Tibial nerve (tissue), 4 donors: ENCODE results near the gene PPP4R1. TPM values are rescaled to one million over a fixed set of nuclear protein-coding genes. Genes with fewer than 3 reads are reported as not detected.

Source experiments
- DNase-seq, 2 donors: peaks; one replicate each; pipeline ENCODE4 v3.0.0-alpha.2; 2019; ENCODE audit warnings: low spot score in 2 of 2
- H3K27ac ChIP-seq, 4 donors: fragments of 200-600 bp; sonication (generic) in 3 of 4; one replicate each; pipeline ENCODE4 v1.5.1; 2017 to 2019; ENCODE audit warnings: mild to moderate bottlenecking in 1 of 4
- H3K27me3 ChIP-seq, 2 donors: fragments of 200-600 bp; sonication (generic) in 1 of 2; one replicate each; pipeline versions ENCODE4 v1.5.1 to v1.6.0; 2017 to 2019
- H3K36me3 ChIP-seq, 3 donors: fragments of 200-600 bp; sonication (generic); one replicate each; pipeline ENCODE4 v1.5.1; 2018 to 2019
- H3K4me1 ChIP-seq, 4 donors: fragments of 200-600 bp; sonication (generic) in 3 of 4; one replicate each; pipeline ENCODE4 v1.5.1; 2017 to 2019
- H3K4me3 ChIP-seq, 4 donors: fragments of 200-600 bp; sonication (generic) in 3 of 4; one replicate each; pipeline ENCODE4 v1.5.1; 2017 to 2019; ENCODE audit warnings: mild to moderate bottlenecking in 1 of 4, moderate library complexity in 1 of 4
- H3K9me3 ChIP-seq, 4 donors: fragments of 200-600 bp; sonication (generic) in 3 of 4; one replicate each; pipeline ENCODE4 v1.5.1; 2017 to 2019
- EP300 ChIP-seq, 2 donors: sonication (generic); formaldehyde crosslinking; IDR thresholded peaks; one replicate each; pipeline ENCODE4 v1.6.1; 2017; ENCODE audit warnings: antibody characterized with exemption in 2 of 2, mild to moderate bottlenecking in 1 of 2
- POLR2A ChIP-seq, 2 donors: fragments of 450-650 bp; IDR thresholded peaks; one replicate each; pipeline ENCODE4 v1.6.1; 2017; ENCODE audit warnings: antibody characterized with exemption in 2 of 2, mild to moderate bottlenecking in 2 of 2, moderate library complexity in 2 of 2
- WGBS, 2 donors: methylation state at CpG; one replicate each; pipeline ENCODE4 v1.1.5; 2018; 5-methylcytosine and 5-hydroxymethylcytosine counted together
- total RNA-seq, 4 donors: library from RNA; depleted of rRNA; stranded (reverse); fragments of >200 nt; gene quantifications; one replicate each; pipeline ENCODE4 v1.1.0, GENCODE V29; 2016
- TF ChIP-seq, protein P1 (sequence below), 5 experiments: fragments of 200-600 bp in 3 of 5; fragments of 450-650 bp in 2 of 5; sonication (generic) in 3 of 5; IDR thresholded peaks; one replicate each; pipeline ENCODE4 v1.5.1; 2016 to 2019; ENCODE audit warnings: antibody characterized with exemption in 5 of 5, mild to moderate bottlenecking in 3 of 5, moderate library complexity in 2 of 5

Gene PPP4R1
- total RNA-seq, 4 donors from 2014 or later, result 97.7 to 124 (median 102) TPM

GRCh38 chr18:9545029-9545428 is 69.3 kb downstream of the PPP4R1 start:
- 79 to 81% methylated on average over 5 of the region's 5 CpGs for WGBS, 2 donors
- H3K4me1 ChIP-seq, result no peaks in the 10 kb centered on the region
- H3K27me3 ChIP-seq, result no peaks in the 10 kb centered on the region
- H3K9me3 ChIP-seq, result no peaks in the 10 kb centered on the region
- no peak for DNase-seq
- TF ChIP-seq POLR2A (IDR thresholded peaks at IDR 0.05), result no peak
- no peak for TF ChIP-seq EP300 (IDR thresholded peaks at IDR 0.05)
- TF ChIP-seq, protein P1, sequence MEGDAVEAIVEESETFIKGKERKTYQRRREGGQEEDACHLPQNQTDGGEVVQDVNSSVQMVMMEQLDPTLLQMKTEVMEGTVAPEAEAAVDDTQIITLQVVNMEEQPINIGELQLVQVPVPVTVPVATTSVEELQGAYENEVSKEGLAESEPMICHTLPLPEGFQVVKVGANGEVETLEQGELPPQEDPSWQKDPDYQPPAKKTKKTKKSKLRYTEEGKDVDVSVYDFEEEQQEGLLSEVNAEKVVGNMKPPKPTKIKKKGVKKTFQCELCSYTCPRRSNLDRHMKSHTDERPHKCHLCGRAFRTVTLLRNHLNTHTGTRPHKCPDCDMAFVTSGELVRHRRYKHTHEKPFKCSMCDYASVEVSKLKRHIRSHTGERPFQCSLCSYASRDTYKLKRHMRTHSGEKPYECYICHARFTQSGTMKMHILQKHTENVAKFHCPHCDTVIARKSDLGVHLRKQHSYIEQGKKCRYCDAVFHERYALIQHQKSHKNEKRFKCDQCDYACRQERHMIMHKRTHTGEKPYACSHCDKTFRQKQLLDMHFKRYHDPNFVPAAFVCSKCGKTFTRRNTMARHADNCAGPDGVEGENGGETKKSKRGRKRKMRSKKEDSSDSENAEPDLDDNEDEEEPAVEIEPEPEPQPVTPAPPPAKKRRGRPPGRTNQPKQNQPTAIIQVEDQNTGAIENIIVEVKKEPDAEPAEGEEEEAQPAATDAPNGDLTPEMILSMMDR (IDR thresholded peaks at IDR 0.05), result no peak
- no peak overlapping the region for H3K27ac ChIP-seq
- peaks cover 0 to 67% (median 13%) of the 10 kb centered on the region in 3 donors for H3K36me3 ChIP-seq
- H3K4me3 ChIP-seq, result no peak overlapping the region

DNA sequence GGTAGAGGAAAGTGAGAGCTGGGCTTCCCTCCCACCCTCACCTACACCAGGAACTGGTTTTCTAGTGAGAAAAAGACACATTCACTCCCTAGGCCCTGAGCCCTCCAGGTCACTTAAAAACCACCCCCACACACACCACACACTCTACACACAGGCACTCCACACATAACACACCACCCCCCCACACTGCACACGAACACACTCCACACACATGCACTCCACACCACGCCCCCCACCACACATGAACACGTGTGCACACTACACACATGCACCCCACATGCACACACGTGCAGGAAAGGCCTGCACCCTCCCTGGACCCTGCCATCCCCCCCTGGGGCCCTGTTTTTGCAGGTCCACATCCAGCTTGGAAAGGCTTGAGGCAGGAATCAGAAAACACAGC is 71.4 kb downstream of the PPP4R1 start:
- no peak overlapping the region for H3K27ac ChIP-seq
- peaks cover 0 to 66% (median 9%) of the 10 kb centered on the region in 3 donors for H3K36me3 ChIP-seq
- WGBS, 2 donors, result 79 to 84% methylated on average over 4 of the region's 4 CpGs
- H3K4me1 ChIP-seq, result no peaks in the 10 kb centered on the region
- no peaks in the 10 kb centered on the region for H3K9me3 ChIP-seq
- no peaks in the 10 kb centered on the region for H3K27me3 ChIP-seq
- TF ChIP-seq, protein P1 (IDR thresholded peaks at IDR 0.05), result no peak
- TF ChIP-seq POLR2A (IDR thresholded peaks at IDR 0.05) (no peak), EP300 (IDR thresholded peaks at IDR 0.05) (no peak)
- H3K4me3 ChIP-seq, result no peak overlapping the region
- no peak for DNase-seq

- Histone ChIP-seq H3K36me3 (peaks cover 0 to 61% (median 2%) of the 10 kb centered on the region in 3 donors), H3K4me3 (no peak overlapping the region), H3K4me1 (peaks cover 0 to 8% (median 0%) of the 10 kb centered on the region in 4 donors), H3K27me3 (no peaks in the 10 kb centered on the region), H3K9me3 (no peaks in the 10 kb centered on the region), H3K27ac (no peak overlapping the region)
- TF ChIP-seq POLR2A (IDR thresholded peaks at IDR 0.05) (no peak), EP300 (IDR thresholded peaks at IDR 0.05) (no peak)
- TF ChIP-seq, protein P1 (IDR thresholded peaks at IDR 0.05), result no peak
- 86 to 89% methylated on average over 8 of the region's 8 CpGs for WGBS, 2 donors
- DNase-seq, result no peak
Measured at GRCh38 chr18:9539938-9540337, 74.4 kb downstream of the PPP4R1 start.

DNA sequence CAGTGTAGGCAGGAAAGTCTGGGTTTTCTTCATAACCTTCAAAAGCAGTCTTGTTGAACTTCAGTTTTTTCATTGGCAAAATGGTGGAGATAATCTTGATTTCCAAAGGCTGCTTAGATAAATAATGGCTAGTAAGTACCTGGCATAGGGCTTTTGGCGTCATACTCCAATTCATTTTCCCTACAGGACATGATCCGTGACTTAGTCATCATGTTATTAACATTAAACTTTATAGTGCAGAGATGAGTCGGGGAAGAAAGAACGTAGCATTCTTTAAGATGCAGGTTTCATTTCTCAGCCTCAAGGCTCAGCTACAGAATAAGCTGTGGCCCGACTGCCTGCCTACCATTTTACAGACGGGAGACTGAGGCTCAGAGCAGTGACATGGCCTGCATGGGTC is 75.1 kb downstream of the PPP4R1 start:
- peaks cover 0 to 9% (median 0%) of the 10 kb centered on the region in 4 donors for H3K4me1 ChIP-seq
- no peak overlapping the region for H3K4me3 ChIP-seq
- WGBS, 2 donors, result 87 to 94% methylated on average over 6 of the region's 6 CpGs
- no peak overlapping the region for H3K27ac ChIP-seq
- TF ChIP-seq, protein P1 (IDR thresholded peaks at IDR 0.05), result no peak
- no peak for TF ChIP-seq POLR2A (IDR thresholded peaks at IDR 0.05)
- no peak for TF ChIP-seq EP300 (IDR thresholded peaks at IDR 0.05)
- DNase-seq, result no peak
- no peaks in the 10 kb centered on the region for H3K27me3 ChIP-seq
- peaks cover 2 to 62% (median 2%) of the 10 kb centered on the region in 3 donors for H3K36me3 ChIP-seq
- no peaks in the 10 kb centered on the region for H3K9me3 ChIP-seq

DNA sequence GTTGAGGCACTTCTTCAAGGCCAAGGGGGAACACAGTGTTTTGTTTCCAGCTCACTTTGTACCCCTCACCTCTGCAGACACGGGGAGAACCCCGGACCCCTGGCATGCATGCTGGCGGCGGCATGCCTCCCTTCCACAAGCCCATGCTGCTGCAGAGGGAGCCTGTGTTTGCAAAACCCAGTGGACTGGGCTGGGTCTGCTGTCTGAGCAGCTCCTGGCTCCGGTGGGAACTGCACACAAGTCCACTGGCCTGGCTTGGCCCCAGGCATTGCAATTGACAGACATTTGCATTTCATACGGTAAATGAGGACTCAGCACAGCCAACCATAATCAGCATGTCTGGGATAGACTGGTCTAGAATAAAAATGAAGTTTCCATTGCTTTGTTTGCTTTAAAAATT is 76.7 kb downstream of the PPP4R1 start:
- H3K4me3 ChIP-seq, result no peak overlapping the region
- no peaks in the 10 kb centered on the region for H3K27me3 ChIP-seq
- no peak for DNase-seq
- 74 to 78% methylated on average over 6 of the region's 6 CpGs for WGBS, 2 donors
- TF ChIP-seq EP300 (IDR thresholded peaks at IDR 0.05), result no peak
- TF ChIP-seq, protein P1 (IDR thresholded peaks at IDR 0.05), result no peak
- peaks cover 0 to 9% (median 0%) of the 10 kb centered on the region in 4 donors for H3K4me1 ChIP-seq
- peaks cover 6 to 70% (median 18%) of the 10 kb centered on the region in 3 donors for H3K36me3 ChIP-seq
- no peaks in the 10 kb centered on the region for H3K9me3 ChIP-seq
- H3K27ac ChIP-seq, result no peak overlapping the region
